HepG2 (cell line): ENCODE results near the gene NRBP1. TPM values are rescaled to one million over a fixed set of nuclear protein-coding genes. Genes with fewer than 3 reads are reported as not detected.
A peak's percentile ranks its signal among the peaks of the same experiment; 100 is the strongest.

Source experiments
- ATF6 ChIP-seq: sonication (generic); formaldehyde crosslinking; conservative IDR thresholded peaks from 2 replicates; pipeline ENCODE4 v1.4.0; 2020; ENCODE audit warnings: missing genetic modification reagents
- DMTF1 ChIP-seq: sonication (generic); formaldehyde crosslinking; IDR thresholded peaks from 2 replicates; pipeline ENCODE4 v1.4.0; 2020; ENCODE audit warnings: mild to moderate bottlenecking, missing genetic modification reagents
- DZIP1 ChIP-seq: sonication (generic); formaldehyde crosslinking; IDR thresholded peaks from 2 replicates; pipeline ENCODE4 v1.5.0; 2020; ENCODE audit warnings: mild to moderate bottlenecking, missing genetic modification reagents
- EEA1 ChIP-seq: sonication (generic); formaldehyde crosslinking; IDR thresholded peaks from 2 replicates; pipeline ENCODE4 v1.5.1; 2020; ENCODE audit warnings: mild to moderate bottlenecking, missing genetic modification reagents, borderline replicate concordance
- ESRRA ChIP-seq: sonication (generic); formaldehyde crosslinking; IDR thresholded peaks from 2 replicates; pipeline ENCODE4 v1.5.1; 2020; ENCODE audit warnings: mild to moderate bottlenecking, low read depth, missing genetic modification reagents
- FOXC1 ChIP-seq: sonication (generic); formaldehyde crosslinking; IDR thresholded peaks from 2 replicates; pipeline ENCODE4 v1.8.0; 2022; ENCODE audit warnings: mild to moderate bottlenecking, missing genetic modification reagents, borderline replicate concordance
- FOXO4 ChIP-seq: sonication (generic); formaldehyde crosslinking; conservative IDR thresholded peaks from 2 replicates; pipeline ENCODE4 v1.8.1; 2023; ENCODE audit warnings: missing genetic modification reagents
- GABPB1 ChIP-seq: IDR thresholded peaks from 2 replicates; pipeline ENCODE4 v1.6.1; 2016; ENCODE audit warnings: mild to moderate bottlenecking, missing genetic modification reagents, moderate library complexity, missing compliant biosample characterization
- HOXA5 ChIP-seq: sonication (generic); formaldehyde crosslinking; IDR thresholded peaks from 2 replicates; pipeline ENCODE4 v1.4.0; 2020; ENCODE audit warnings: missing genetic modification reagents
- IKZF4 ChIP-seq: sonication (generic); formaldehyde crosslinking; IDR thresholded peaks from 2 replicates; pipeline ENCODE4 v1.5.1; 2020; ENCODE audit warnings: borderline replicate concordance, mild to moderate bottlenecking, low read depth, missing genetic modification reagents; ENCODE audit errors: not compliant biosample characterization
- MEIS1 ChIP-seq: sonication (generic); formaldehyde crosslinking; IDR thresholded peaks from 2 replicates; pipeline ENCODE4 v1.9.0; 2021; ENCODE audit warnings: mild to moderate bottlenecking, missing genetic modification reagents, moderate library complexity, borderline replicate concordance
- MLX ChIP-seq: IDR thresholded peaks from 2 replicates; pipeline ENCODE4 v1.6.1; 2016
- NCOA5 ChIP-seq: sonication (generic); formaldehyde crosslinking; IDR thresholded peaks from 2 replicates; pipeline ENCODE4 v1.4.0; 2020; ENCODE audit warnings: missing genetic modification reagents
- NRL ChIP-seq: sonication (generic); formaldehyde crosslinking; IDR thresholded peaks from 2 replicates; pipeline ENCODE4 v1.5.0; 2020; ENCODE audit warnings: missing genetic modification reagents, mild to moderate bottlenecking, moderate library complexity, borderline replicate concordance
- RFX5 ChIP-seq: IDR thresholded peaks from 2 replicates; pipeline ENCODE4 v1.6.1; 2011; ENCODE audit warnings: low read depth, low read length, improper control_type of control experiment
- SPEN ChIP-seq: sonication (generic); formaldehyde crosslinking; IDR thresholded peaks from 2 replicates; pipeline ENCODE4 v1.5.1; 2020; ENCODE audit warnings: low read depth, mild to moderate bottlenecking, missing genetic modification reagents
- SUZ12 ChIP-seq: fragments of 150-350 bp; IDR thresholded peaks from 2 replicates; pipeline ENCODE4 v1.6.1; 2014; ENCODE audit warnings: low read depth, low read length
- ZBTB7A ChIP-seq: sonication (generic); formaldehyde crosslinking; IDR thresholded peaks from 2 replicates; pipeline ENCODE4 v1.8.0; 2022; ENCODE audit warnings: mild to moderate bottlenecking, missing genetic modification reagents
- ZNF441 ChIP-seq: sonication (generic); formaldehyde crosslinking; IDR thresholded peaks from 2 replicates; pipeline ENCODE4 v1.7.0; 2021; ENCODE audit warnings: missing genetic modification reagents, borderline replicate concordance
- polyA plus RNA-seq, 8 experiments: library from polyadenylated mRNA; depleted of rRNA in 3 of 8; stranded (reverse) in 7 of 8; unstranded in 1 of 8; fragments of >200 nt; fragmentation: Illumina TruSeq in 4 of 8; extraction: Trizol in 4 of 8; gene quantifications; 2 replicates each; pipeline versions ENCODE4 v1.2.1 to v1.2.3, GENCODE V29; 2011 to 2016; ENCODE audit warnings: low read depth in 4 of 8, missing spikeins in 1 of 8, mixed read lengths in 1 of 8; ENCODE audit not compliant: insufficient read depth in 1 of 8
- total RNA-seq, 5 experiments: library from RNA; depleted of rRNA; stranded (reverse); fragments of >200 nt; fragmentation: Illumina TruSeq; extraction: Trizol; gene quantifications; 2 replicates each; pipeline ENCODE4 v1.2.3, GENCODE V29; 2016; ENCODE audit warnings: low read depth in 1 of 5

Gene NRBP1
- total and polyA plus RNA-seq, 2 of the 13 experiments (the other 11 are each of a cell fraction or from before 2014, with no cell fraction given), result 165 to 240 TPM

GRCh38 chr2:27409321-27410073 is 18.9 kb upstream of the NRBP1 start, which contains the start of gene PPM1G (continued):
- TF ChIP-seq ATF6 (CRISPR knock-in tag), result 0 out of 2 replicates have a peak, but pooled peaks have one; percentile 40
- TF ChIP-seq SPEN (CRISPR knock-in tag), result peak; percentile 89
- peak; percentile 88 for TF ChIP-seq FOXC1 (CRISPR knock-in tag)
- peak; percentile 93 for TF ChIP-seq MEIS1 (CRISPR knock-in tag)
- TF ChIP-seq NRL (CRISPR knock-in tag), result peak; percentile 73; the same call in 1 of the 2 replicates
- TF ChIP-seq MLX (CRISPR knock-in tag), result peak; percentile 67
- TF ChIP-seq DZIP1, result peak; percentile 92; the same call in 1 of the 2 replicates
- peak; percentile 56 for TF ChIP-seq RFX5
- peak; percentile 58; the same call in 1 of the 2 replicates for TF ChIP-seq HOXA5
- no peak for TF ChIP-seq NCOA5 (CRISPR knock-in tag)
- peak; percentile 85 for TF ChIP-seq ESRRA (CRISPR knock-in tag)
- TF ChIP-seq ZBTB7A (CRISPR knock-in tag), result 0 out of 2 replicates have a peak, but pooled peaks have one; percentile 58
- peak; percentile 96 for TF ChIP-seq FOXO4 (CRISPR knock-in tag)
- TF ChIP-seq DMTF1 (CRISPR knock-in tag), result no peak
- peak; percentile 97 for TF ChIP-seq ZNF441 (CRISPR knock-in tag)
- TF ChIP-seq IKZF4 (CRISPR knock-in tag), result peak; percentile 97
- TF ChIP-seq GABPB1 (CRISPR knock-in tag), result peak; percentile 95
- TF ChIP-seq SUZ12, result no peak
- peak; percentile 93; the same call in 1 of the 2 replicates for TF ChIP-seq EEA1
